K562 (cell line): ENCODE measurements around the gene RBKS. TPM values are rescaled to one million over a fixed set of nuclear protein-coding genes. Genes with fewer than 3 reads are reported as not detected.

Source experiments
- ATAC-seq: fragments of 200-7000 bp; cut with Tn5 transposase; 3 replicates; pipeline ENCODE4 v1.9.1; 2020; ENCODE audit warnings: moderate library complexity
- BruUV-seq: library from RNA; stranded (reverse); fragments of 400-500 nt; replicated peaks from 2 replicates; lab custom pipeline; 2021; lab: Mats Ljungman, UMichigan
- CTCF ChIA-PET: fragments of 300-600 bp; formaldehyde crosslinking; extraction: SDS; loops from one replicate; lab custom pipeline; 2021; ENCODE audit warnings: low intra/inter-chr PET ratio; lab: Yijun Ruan, JAX
- POLR2A ChIA-PET: fragments of 300-600, 350-650 bp; sonication (Branson Sonifier 250); formaldehyde crosslinking; extraction: SDS; loops from one replicate; lab custom pipeline; 2021; ENCODE audit warnings: antibody characterized with exemption, inconsistent platforms; lab: Yijun Ruan, JAX
- DNase-seq, 4 experiments: peaks; one replicate each; pipeline versions ENCODE4 v3.0.0 to v3.0.0-alpha.2; 2011 to 2018; ENCODE audit warnings: low spot score in 3 of 4, mixed read lengths in 3 of 4; ENCODE audit errors: extremely low read depth in 1 of 4
- FAIRE-seq: peaks from 2 replicates; lab custom pipeline; 2011; peaks lifted over from hg19 to GRCh38; lab: Jason Lieb, UNC
- H2AFZ ChIP-seq: 2 replicates; pipeline ENCODE4 v1.6.0; 2011; ENCODE audit warnings: low read depth, low read length, control low read depth, inconsistent platforms
- H3K27ac ChIP-seq: fragments of 200-600 bp; 3 replicates; pipeline ENCODE4 v1.8.0; 2011; ENCODE audit warnings: low read depth, mild to moderate bottlenecking, control low read depth, inconsistent platforms, low read length, moderate library complexity, mixed read lengths; ENCODE audit errors: extremely low read depth
- H3K27me3 ChIP-seq, 2 experiments: fragments of 300-600 bp in 1 of 2; 2 replicates in 1 of 2; 3 replicates in 1 of 2; pipeline versions ENCODE4 v1.6.0 to v1.8.0; 2011; ENCODE audit warnings: inconsistent platforms in 2 of 2, low read length in 2 of 2, mild to moderate bottlenecking in 1 of 2, mixed read lengths in 1 of 2, moderate library complexity in 1 of 2; ENCODE audit not compliant: control insufficient read depth in 2 of 2, insufficient read depth in 2 of 2
- H3K36me3 ChIP-seq: fragments of 300-600 bp; 3 replicates; pipeline ENCODE4 v1.8.0; 2011; ENCODE audit warnings: mild to moderate bottlenecking, low read length, inconsistent platforms; ENCODE audit not compliant: control insufficient read depth, insufficient read depth
- H3K4me1 ChIP-seq, 2 experiments: fragments of 200-600 bp in 1 of 2; replicated peaks in 1 of 2; 2 replicates in 1 of 2; 3 replicates in 1 of 2; pipeline versions ENCODE4 v1.5.1 to v1.8.0; 2011; ENCODE audit warnings: inconsistent platforms in 2 of 2, low read length in 2 of 2, mild to moderate bottlenecking in 1 of 2, mixed read lengths in 1 of 2, moderate library complexity in 1 of 2; ENCODE audit not compliant: control insufficient read depth in 2 of 2, insufficient read depth in 2 of 2
- H3K4me2 ChIP-seq: 2 replicates; pipeline ENCODE4 v1.6.1; 2011; ENCODE audit warnings: low read length, control low read depth, inconsistent platforms, mixed read lengths; ENCODE audit not compliant: insufficient read depth
- H3K4me3 ChIP-seq: fragments of 200-600 bp; sonication (generic), shearing (Covaris generic); 2 replicates; pipeline ENCODE4 v1.5.1; 2016; ENCODE audit warnings: control low read depth, inconsistent platforms
- H3K79me2 ChIP-seq: fragments of 200-600 bp; 3 replicates; pipeline ENCODE4 v1.8.0; 2011; ENCODE audit warnings: low read length, inconsistent platforms; ENCODE audit not compliant: control insufficient read depth, insufficient read depth
- H3K9ac ChIP-seq, 2 experiments: 2 replicates each; pipeline versions ENCODE4 v1.6.0 to v1.6.1; 2011; ENCODE audit warnings: low read depth in 2 of 2, low read length in 2 of 2, control low read depth in 1 of 2, inconsistent platforms in 1 of 2, mild to moderate bottlenecking in 1 of 2, mixed read lengths in 1 of 2; ENCODE audit not compliant: insufficient read depth in 1 of 2
- H3K9me1 ChIP-seq: one replicate; pipeline ENCODE4 v1.6.0; 2011; ENCODE audit warnings: inconsistent platforms, mild to moderate bottlenecking, low read length, moderate library complexity; ENCODE audit not compliant: control insufficient read depth, insufficient read depth
- H3K9me3 ChIP-seq: replicated peaks from 2 replicates; pipeline ENCODE4 v1.5.1; 2011; ENCODE audit warnings: low read depth, low read length, inconsistent platforms; ENCODE audit not compliant: control insufficient read depth, insufficient read depth
- H4K20me1 ChIP-seq: replicated peaks from 2 replicates; pipeline ENCODE4 v1.6.1; 2011; ENCODE audit warnings: low read length, inconsistent platforms, mixed read lengths; ENCODE audit not compliant: control insufficient read depth, insufficient read depth
- ASH1L ChIP-seq: fragments of 450-650 bp; IDR thresholded peaks from 2 replicates; pipeline ENCODE4 v1.6.1; 2018; ENCODE audit warnings: borderline replicate concordance, mild to moderate bottlenecking, low read depth; ENCODE audit not compliant: partially characterized antibody
- CBX3 ChIP-seq, 2 experiments: IDR thresholded peaks; 1 replicate in 1 of 2; 2 replicates in 1 of 2; pipeline ENCODE4 v1.6.1; 2012; ENCODE audit warnings: inconsistent platforms in 2 of 2, low read length in 2 of 2, borderline replicate concordance in 1 of 2, control low read depth in 1 of 2
- NUFIP1 ChIP-seq: fragments of 450-650 bp; IDR thresholded peaks from 2 replicates; pipeline ENCODE4 v1.6.1; 2018; ENCODE audit not compliant: partially characterized antibody
- PYGO2 ChIP-seq: fragments of 450-650 bp; IDR thresholded peaks from 2 replicates; pipeline ENCODE4 v1.6.1; 2016; ENCODE audit warnings: mild to moderate bottlenecking, missing genetic modification characterization, moderate library complexity, missing compliant biosample characterization
- RBM22 ChIP-seq: fragments of 200-400 bp; formaldehyde crosslinking; IDR thresholded peaks from 2 replicates; pipeline ENCODE4 v1.6.1; 2018; ENCODE audit warnings: low read length, low read depth; ENCODE audit not compliant: poor library complexity, severe bottlenecking
- SAFB2 ChIP-seq: fragments of 200-400 bp; formaldehyde crosslinking; IDR thresholded peaks from 2 replicates; pipeline ENCODE4 v1.6.1; 2018; ENCODE audit warnings: borderline replicate concordance, low read length, low read depth, moderate library complexity; ENCODE audit not compliant: severe bottlenecking
- ZFX ChIP-seq: sonication (generic); formaldehyde crosslinking; IDR thresholded peaks from 2 replicates; pipeline ENCODE4 v1.8.0; 2022; ENCODE audit warnings: mild to moderate bottlenecking, missing genetic modification reagents, moderate library complexity
- WGBS: fragments of 100-300 bp; shearing (Covaris generic); methylation state at CpG from one replicate; pipeline ENCODE4 v1.1.6; 2016; ENCODE audit warnings: low coverage, mixed read lengths; ENCODE audit not compliant: insufficient coverage; ENCODE audit errors: missing lambda C conversion rate; 5-methylcytosine and 5-hydroxymethylcytosine counted together
- in situ Hi-C: fragments of 300-500 bp; cut with MboI; formaldehyde crosslinking; loops from 4 replicates; pipeline ENCODE4 v1.15.0; 2018; ENCODE audit warnings: inconsistent platforms, mixed read lengths
- intact Hi-C: fragments of 100-400 bp; cut with micrococcal nuclease; formaldehyde crosslinking; loops from 2 replicates; pipeline ENCODE4 v1.14.2; 2022
- polyA plus RNA-seq, 8 experiments: library from polyadenylated mRNA; depleted of rRNA in 4 of 8; stranded (reverse) in 5 of 8; unstranded in 3 of 8; fragments of >200 nt; fragmentation: Nextera tagmentation in 2 of 8; fragmentation: Illumina TruSeq in 1 of 8; extraction: Ambion mirVana in 2 of 8; extraction: Trizol in 1 of 8; gene quantifications; 2 replicates each; pipeline versions ENCODE4 v1.2.1 to v1.2.3, GENCODE V29; 2011 to 2014; ENCODE audit warnings: inconsistent platforms in 1 of 8, missing spikeins in 1 of 8
- total RNA-seq, 7 experiments: library from RNA; depleted of rRNA in 6 of 7; stranded (reverse); fragments of >200 nt in 6 of 7; fragmentation: Illumina TruSeq in 2 of 7; extraction: Trizol in 2 of 7; gene quantifications; 2 replicates each; pipeline versions ENCODE4 v1.2.1 to v1.2.3, GENCODE V29; 2011 to 2021; ENCODE audit warnings: low replicate concordance in 1 of 7
- TF ChIP-seq, protein P1 (sequence below), 2 experiments: fragments of 450-650 bp in 1 of 2; sonication (generic) in 1 of 2; formaldehyde crosslinking; conservative IDR thresholded peaks; 2 replicates each; pipeline versions ENCODE4 v1.4.0 to v1.8.1; 2020 to 2022; ENCODE audit warnings: mild to moderate bottlenecking in 1 of 2, missing genetic modification reagents in 1 of 2
- TF ChIP-seq, protein P2 (sequence below): fragments of 250-450 bp; sonication (Bioruptor Pico); IDR thresholded peaks from 2 replicates; pipeline ENCODE4 v1.5.1; 2021; ENCODE audit warnings: mild to moderate bottlenecking
- TF ChIP-seq, protein P3 (sequence below): fragments of 250-450 bp; sonication (Bioruptor Pico); IDR thresholded peaks from 2 replicates; pipeline ENCODE4 v1.4.0; 2020

The RBKS gene
- total and polyA plus RNA-seq, 9 of the 15 experiments (the other 6 are each of a cell fraction or from before 2014, with no cell fraction given): 0.06 to 0.39 (median 0.19) TPM

- FAIRE-seq: no peak
- H3K4me2 ChIP-seq: no peak overlapping the region
- TF ChIP-seq, protein P1, sequence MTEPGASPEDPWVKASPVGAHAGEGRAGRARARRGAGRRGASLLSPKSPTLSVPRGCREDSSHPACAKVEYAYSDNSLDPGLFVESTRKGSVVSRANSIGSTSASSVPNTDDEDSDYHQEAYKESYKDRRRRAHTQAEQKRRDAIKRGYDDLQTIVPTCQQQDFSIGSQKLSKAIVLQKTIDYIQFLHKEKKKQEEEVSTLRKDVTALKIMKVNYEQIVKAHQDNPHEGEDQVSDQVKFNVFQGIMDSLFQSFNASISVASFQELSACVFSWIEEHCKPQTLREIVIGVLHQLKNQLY (CRISPR knock-in tag; conservative IDR thresholded peaks at IDR 0.05): no peak
- TF ChIP-seq, protein P2, sequence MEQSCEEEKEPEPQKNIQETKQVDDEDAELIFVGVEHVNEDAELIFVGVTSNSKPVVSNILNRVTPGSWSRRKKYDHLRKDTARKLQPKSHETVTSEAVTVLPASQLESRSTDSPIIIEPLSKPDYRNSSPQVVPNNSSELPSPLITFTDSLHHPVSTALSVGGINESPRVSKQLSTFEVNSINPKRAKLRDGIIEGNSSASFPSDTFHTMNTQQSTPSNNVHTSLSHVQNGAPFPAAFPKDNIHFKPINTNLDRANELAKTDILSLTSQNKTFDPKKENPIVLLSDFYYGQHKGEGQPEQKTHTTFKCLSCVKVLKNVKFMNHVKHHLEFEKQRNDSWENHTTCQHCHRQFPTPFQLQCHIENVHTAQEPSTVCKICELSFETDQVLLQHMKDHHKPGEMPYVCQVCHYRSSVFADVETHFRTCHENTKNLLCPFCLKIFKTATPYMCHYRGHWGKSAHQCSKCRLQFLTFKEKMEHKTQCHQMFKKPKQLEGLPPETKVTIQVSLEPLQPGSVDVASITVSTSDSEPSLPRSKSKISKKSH (CRISPR knock-in tag): no peak
- no peak for TF ChIP-seq RBM22
- TF ChIP-seq ZFX (CRISPR knock-in tag): no peak
- no peak for TF ChIP-seq PYGO2
- TF ChIP-seq, protein P3, sequence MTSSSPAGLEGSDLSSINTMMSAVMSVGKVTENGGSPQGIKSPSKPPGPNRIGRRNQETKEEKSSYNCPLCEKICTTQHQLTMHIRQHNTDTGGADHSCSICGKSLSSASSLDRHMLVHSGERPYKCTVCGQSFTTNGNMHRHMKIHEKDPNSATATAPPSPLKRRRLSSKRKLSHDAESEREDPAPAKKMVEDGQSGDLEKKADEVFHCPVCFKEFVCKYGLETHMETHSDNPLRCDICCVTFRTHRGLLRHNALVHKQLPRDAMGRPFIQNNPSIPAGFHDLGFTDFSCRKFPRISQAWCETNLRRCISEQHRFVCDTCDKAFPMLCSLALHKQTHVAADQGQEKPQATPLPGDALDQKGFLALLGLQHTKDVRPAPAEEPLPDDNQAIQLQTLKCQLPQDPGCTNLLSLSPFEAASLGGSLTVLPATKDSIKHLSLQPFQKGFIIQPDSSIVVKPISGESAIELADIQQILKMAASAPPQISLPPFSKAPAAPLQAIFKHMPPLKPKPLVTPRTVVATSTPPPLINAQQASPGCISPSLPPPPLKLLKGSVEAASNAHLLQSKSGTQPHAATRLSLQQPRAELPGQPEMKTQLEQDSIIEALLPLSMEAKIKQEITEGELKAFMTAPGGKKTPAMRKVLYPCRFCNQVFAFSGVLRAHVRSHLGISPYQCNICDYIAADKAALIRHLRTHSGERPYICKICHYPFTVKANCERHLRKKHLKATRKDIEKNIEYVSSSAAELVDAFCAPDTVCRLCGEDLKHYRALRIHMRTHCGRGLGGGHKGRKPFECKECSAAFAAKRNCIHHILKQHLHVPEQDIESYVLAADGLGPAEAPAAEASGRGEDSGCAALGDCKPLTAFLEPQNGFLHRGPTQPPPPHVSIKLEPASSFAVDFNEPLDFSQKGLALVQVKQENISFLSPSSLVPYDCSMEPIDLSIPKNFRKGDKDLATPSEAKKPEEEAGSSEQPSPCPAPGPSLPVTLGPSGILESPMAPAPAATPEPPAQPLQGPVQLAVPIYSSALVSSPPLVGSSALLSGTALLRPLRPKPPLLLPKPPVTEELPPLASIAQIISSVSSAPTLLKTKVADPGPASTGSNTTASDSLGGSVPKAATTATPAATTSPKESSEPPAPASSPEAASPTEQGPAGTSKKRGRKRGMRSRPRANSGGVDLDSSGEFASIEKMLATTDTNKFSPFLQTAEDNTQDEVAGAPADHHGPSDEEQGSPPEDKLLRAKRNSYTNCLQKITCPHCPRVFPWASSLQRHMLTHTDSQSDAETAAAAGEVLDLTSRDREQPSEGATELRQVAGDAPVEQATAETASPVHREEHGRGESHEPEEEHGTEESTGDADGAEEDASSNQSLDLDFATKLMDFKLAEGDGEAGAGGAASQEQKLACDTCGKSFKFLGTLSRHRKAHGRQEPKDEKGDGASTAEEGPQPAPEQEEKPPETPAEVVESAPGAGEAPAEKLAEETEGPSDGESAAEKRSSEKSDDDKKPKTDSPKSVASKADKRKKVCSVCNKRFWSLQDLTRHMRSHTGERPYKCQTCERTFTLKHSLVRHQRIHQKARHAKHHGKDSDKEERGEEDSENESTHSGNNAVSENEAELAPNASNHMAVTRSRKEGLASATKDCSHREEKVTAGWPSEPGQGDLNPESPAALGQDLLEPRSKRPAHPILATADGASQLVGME: no peak
- no peak for TF ChIP-seq CBX3 (IDR thresholded peaks at IDR 0.05; ENCODE audit: borderline replicate concordance in 1 of 2, low read length in 2 of 2)
- TF ChIP-seq ASH1L: no peak
- no peak for TF ChIP-seq NUFIP1
- TF ChIP-seq SAFB2: no peak
- TF ChIP-seq, all 486 proteins: peak for 0
- DNase-seq: no peak
- intact Hi-C loops: no loop called here
- in situ Hi-C loops: no loop called here
- POLR2A ChIA-PET: interaction anchor here (0.5 to 0.6 kb wide), 2 partner anchors 200 to 576 kb away, joined by 3 read pairs; no protein-coding TSS in a partner anchor
- WGBS: 0% methylated on average over 2 of the region's 2 CpGs
- CTCF ChIA-PET: no interaction called here
- no peak overlapping the region for H3K9ac ChIP-seq
- peaks cover 27 to 31% of the 10 kb centered on the region in 2 experiments for H3K27me3 ChIP-seq
- no peaks in the 10 kb centered on the region for H3K36me3 ChIP-seq
- no peak overlapping the region for H3K27ac ChIP-seq
- H3K9me3 ChIP-seq: no peaks in the 10 kb centered on the region
- no peaks in the 10 kb centered on the region for H4K20me1 ChIP-seq
- BruUV-seq: no TSS peak
- no peaks in the 10 kb centered on the region for H3K79me2 ChIP-seq
- no peak overlapping the region for H3K4me3 ChIP-seq
- no peak overlapping the region for H2AFZ ChIP-seq
- no peaks in the 10 kb centered on the region for H3K4me1 ChIP-seq
- ATAC-seq: no peak
- H3K9me1 ChIP-seq: no peaks in the 10 kb centered on the region
Observed at GRCh38 chr2:27832396-27832795, 57.8 kb downstream of the RBKS start.
